ENCODE measurements around the gene TBC1D21. TPM values are rescaled to one million over a fixed set of nuclear protein-coding genes. Genes with fewer than 3 reads are reported as not detected.

TBC1D21 gene
- total RNA-seq, 1 donor from 2014 or later: not detected

DNA sequence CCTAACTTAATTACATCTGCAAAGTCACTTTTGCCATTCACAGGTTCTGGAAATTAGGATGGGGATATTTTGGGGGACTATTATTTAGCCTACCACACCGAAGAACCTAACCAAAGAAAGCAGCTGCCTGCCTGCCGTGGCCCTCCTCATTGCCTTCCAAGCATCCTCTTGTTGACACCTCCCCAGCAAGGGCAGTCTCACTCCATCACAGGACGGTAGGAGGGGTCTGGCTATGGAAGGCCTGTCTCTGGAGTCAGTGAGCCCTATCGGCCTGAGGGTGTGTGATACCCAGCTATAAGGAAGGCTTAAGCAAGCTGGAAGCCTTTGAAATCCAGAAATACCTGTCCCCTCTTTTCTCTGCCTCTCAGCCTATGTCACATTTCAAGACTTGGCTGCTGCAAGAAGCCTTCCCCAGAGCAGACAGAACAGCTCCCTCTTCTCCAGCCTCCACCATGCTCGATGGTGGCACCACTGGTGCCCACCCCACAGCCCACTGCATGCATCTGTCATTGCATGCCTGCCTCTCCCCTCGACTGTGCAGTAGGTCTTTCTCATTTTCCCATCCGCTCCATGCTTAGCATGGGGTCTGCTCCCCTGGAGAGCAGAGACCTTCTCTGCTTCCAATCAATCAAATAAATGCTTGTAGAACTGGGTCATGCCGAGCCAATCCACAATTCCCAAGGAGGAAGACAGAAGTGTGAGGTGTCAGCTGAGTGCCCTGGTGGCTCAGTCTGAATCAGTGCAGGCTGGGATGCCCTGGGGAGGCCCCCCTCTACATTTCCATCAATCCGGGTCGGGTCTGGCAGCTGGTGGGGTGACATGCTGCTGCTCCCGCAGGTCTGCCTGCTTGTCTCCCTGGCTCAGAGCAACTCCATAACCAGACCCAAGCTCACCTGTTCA, 29.0 kb downstream of the TBC1D21 start:
- ATAC-seq (no peak), DNase-seq (ENCODE audit: missing footprints) (no peak)
- intact Hi-C loops (cut with DNase I): loop anchor here (10.0 kb wide), 1 partner anchor 108 kb away; no protein-coding TSS in a partner anchor

GRCh38 chr15:73904026-73904815, 30.9 kb downstream of the TBC1D21 start:
- intact Hi-C loops (cut with DNase I): loop anchor here (10.0 kb wide), 1 partner anchor 109 kb away; no protein-coding TSS in a partner anchor
- DNase-seq (ENCODE audit: missing footprints) (no peak), ATAC-seq (no peak)

DNA sequence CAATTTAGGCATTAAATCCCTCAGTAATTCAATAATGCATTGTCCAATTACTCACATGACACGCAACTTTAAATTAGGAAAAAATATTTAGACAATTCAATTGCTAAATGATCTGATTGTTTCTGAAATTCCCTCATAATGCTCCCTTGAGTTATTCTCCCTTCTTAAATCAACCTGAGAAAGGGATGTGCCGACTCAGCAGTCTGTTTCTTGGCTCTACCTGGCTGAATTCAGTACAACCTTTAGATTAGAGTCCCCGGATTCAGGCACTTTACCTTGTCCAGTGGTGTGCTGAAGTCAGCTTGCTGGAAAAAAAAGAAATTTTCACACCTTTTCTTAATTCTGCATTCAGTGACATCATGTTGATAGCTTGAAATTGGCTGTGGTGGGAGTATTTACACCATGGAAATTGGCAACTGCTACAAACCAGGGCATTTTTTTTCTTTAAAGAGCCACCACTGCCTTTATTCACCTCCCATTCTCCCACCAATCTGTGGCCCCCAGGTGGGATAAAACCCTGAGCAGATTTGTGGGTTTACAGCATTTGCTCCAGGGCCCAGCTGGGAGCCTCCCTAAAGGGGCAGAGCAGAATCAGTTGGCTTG, 32.0 kb downstream of the TBC1D21 start:
- ATAC-seq (no peak), DNase-seq (ENCODE audit: missing footprints) (no peak)
- intact Hi-C loops (cut with DNase I): loop anchor here (5.0 to 10.0 kb wide), 2 partner anchors 111 to 193 kb away; no protein-coding TSS in a partner anchor

- intact Hi-C loops (cut with DNase I): loop anchor here (2.0 to 10.0 kb wide), 3 partner anchors 32 to 194 kb away; no protein-coding TSS in a partner anchor
- DNase-seq (ENCODE audit: missing footprints): no peak
- no peak for ATAC-seq
Observed at GRCh38 chr15:73906346-73907034, 33.1 kb downstream of the TBC1D21 start.

- ATAC-seq (no peak), DNase-seq (ENCODE audit: missing footprints) (no peak)
- intact Hi-C loops (cut with DNase I): loop anchor here (2.0 to 10.0 kb wide), 3 partner anchors 32 to 195 kb away; no protein-coding TSS in a partner anchor
Observed at GRCh38 chr15:73907035-73907408, 33.7 kb downstream of the TBC1D21 start.

- ATAC-seq: peak; percentile 96
- intact Hi-C loops (cut with DNase I): loop anchor here (5.0 to 10.0 kb wide), 2 partner anchors 113 to 196 kb away; no protein-coding TSS in a partner anchor
- peak; percentile 92 for DNase-seq (ENCODE audit: missing footprints)
Observed at GRCh38 chr15:73908030-73908821, 34.9 kb downstream of the TBC1D21 start.

DNA sequence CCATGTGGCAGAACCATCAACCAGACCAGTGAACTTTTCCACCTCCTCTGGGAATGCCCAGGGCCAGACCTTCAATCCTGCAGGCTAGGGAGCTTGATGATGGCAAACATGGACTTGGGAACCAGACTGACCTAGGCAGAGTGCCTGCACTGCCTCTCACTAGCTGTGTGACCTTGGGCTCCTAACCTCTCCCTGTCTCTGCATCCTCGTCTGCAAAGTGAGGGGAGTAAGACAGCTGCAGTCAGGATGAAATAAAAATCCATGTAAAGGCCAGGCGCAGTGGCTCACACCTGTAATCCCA, 35.4 kb downstream of the TBC1D21 start:
- intact Hi-C loops (cut with DNase I): loop anchor here (5.0 to 10.0 kb wide), 2 partner anchors 114 to 196 kb away; no protein-coding TSS in a partner anchor
- ATAC-seq (no peak), DNase-seq (ENCODE audit: missing footprints) (no peak)

DNA sequence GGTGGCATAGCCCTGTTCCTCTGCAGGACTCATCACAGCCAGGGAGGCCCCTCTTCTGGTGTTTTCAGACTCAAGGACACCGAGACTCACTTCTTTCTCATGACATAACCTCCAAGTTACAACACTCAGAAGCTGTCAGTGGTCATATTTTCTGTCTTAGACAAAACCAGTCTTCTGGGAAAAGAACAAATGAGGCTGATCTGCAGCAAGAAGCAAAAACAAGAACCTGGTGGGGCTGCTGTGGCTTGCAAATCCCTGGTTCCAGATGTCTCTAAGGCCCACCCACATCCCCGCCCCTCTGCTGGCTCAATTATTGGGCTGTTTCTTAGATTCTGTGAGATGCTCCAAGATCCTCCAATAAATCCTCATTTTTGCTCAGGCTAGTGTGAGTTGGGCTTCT, 36.3 kb downstream of the TBC1D21 start:
- intact Hi-C loops (cut with DNase I): loop anchor here (5.0 to 10.0 kb wide), 2 partner anchors 115 to 197 kb away; no protein-coding TSS in a partner anchor
- ATAC-seq: no peak
- no peak for DNase-seq (ENCODE audit: missing footprints)

DNA sequence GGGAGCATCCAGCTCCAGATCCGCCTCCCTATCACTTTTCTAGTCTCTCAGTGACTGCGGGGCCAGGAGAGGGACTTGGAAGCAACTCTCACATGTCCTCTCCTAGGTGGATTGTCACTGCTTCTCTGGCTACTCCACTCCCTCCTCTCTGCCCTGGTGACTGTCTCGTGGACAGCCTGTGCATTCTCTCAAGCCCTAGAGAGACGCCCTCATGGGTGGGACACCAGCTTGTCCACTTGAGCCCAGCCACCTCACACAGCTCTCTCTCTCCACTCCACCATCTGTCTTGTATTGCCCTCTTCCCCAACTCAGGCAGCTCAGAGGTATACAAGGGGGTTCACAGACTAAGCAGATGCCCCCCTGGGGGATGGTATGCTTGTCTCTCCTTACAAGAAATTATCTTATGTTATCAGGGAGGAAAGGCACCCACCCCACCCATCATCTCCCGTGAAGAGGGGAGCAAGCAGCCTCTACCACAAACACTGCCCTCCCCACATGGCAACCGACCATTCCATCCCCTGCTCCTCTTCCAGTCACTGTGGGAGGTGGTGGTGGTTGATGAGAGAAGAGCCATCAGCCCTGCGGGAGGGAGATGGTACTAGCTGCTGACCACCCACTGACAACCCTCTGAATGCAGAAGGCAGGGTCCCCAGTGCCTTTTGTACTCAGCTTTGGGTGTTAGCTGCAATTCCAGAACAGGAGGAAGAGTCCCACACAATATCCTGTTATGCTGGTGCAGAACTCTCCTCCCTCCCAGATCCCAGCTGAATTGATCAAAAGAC, 37.3 kb downstream of the TBC1D21 start:
- ATAC-seq: no peak
- intact Hi-C loops (cut with DNase I): no loop called here
- DNase-seq (ENCODE audit: missing footprints): no peak

- DNase-seq (ENCODE audit: missing footprints) (peak; percentile 58), ATAC-seq (no peak)
- intact Hi-C loops (cut with DNase I): no loop called here
Observed at GRCh38 chr15:73912030-73912596, 38.7 kb downstream of the TBC1D21 start.

DNA sequence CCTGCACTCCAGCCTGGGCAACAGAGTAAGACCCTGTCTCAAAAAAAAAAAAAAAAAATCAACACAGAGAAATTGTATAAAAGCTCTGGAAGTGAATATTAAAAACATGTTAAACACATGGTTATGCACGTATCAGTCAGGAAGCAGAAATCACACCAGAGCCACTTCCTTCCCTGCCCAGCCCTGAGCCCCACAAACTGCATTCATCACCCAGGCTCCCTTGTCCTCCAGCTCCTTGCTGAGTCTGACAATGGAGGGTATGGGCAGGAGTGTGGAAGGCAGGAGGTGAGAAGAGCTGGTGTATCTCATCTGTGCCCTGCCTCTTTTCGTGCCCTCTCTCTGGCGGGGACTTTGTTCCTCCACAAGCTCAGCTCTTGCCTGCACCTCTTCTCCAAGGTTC, 40.8 kb downstream of the TBC1D21 start:
- intact Hi-C loops (cut with DNase I): no loop called here
- ATAC-seq: no peak
- no peak for DNase-seq (ENCODE audit: missing footprints)

- intact Hi-C loops (cut with DNase I): no loop called here
- ATAC-seq (no peak), DNase-seq (ENCODE audit: missing footprints) (no peak)
Observed at GRCh38 chr15:73915082-73915481, 41.7 kb downstream of the TBC1D21 start.

DNA sequence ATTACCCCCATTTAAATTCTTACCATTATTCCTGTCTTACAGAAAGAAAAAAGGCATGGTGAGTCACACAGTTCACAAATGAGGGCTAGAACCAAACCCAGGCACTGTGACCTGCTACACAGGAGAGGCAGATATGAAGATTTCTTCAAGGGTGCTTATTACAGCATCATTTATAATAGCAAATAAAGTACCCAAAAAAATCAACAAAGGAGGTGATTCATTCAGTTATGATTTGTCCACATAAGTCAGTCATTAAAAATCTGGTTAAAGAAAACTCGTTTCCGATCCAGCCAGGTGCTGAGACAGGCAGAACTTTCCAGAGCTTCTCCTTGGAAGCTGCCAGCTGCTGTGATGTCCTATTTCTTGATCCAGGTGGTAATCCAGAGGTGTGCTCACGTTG, 45.4 kb downstream of the TBC1D21 start:
- ATAC-seq (no peak), DNase-seq (ENCODE audit: missing footprints) (no peak)
- intact Hi-C loops (cut with DNase I): no loop called here

GRCh38 chr15:73919706-73920105, 46.3 kb downstream of the TBC1D21 start:
- ATAC-seq (no peak), DNase-seq (ENCODE audit: missing footprints) (no peak)
- intact Hi-C loops (cut with DNase I): loop anchor here (5.0 kb wide), 1 partner anchor 202 kb away; no protein-coding TSS in a partner anchor

GRCh38 chr15:73921254-73921925, 48.0 kb downstream of the TBC1D21 start:
- intact Hi-C loops (cut with DNase I): loop anchor here (5.0 kb wide), 1 partner anchor 204 kb away; no protein-coding TSS in a partner anchor
- ATAC-seq (peak; percentile 85), DNase-seq (ENCODE audit: missing footprints) (no peak)
